Heart left ventricle (tissue), 13 donors: ENCODE data around the gene UBL3.

Experiments used
- CTCF ChIP-seq, 12 donors: fragments of 200-600 bp; sonication (generic) in 4 of 12; IDR thresholded peaks; one replicate each; pipeline versions ENCODE4 v1.5.0 to v1.8.0; 2018 to 2022; ENCODE audit warnings: antibody characterized with exemption in 12 of 12, mild to moderate bottlenecking in 5 of 12
- POLR2A ChIP-seq, 2 donors: fragments of 450-650 bp; IDR thresholded peaks; one replicate each; pipeline ENCODE4 v1.6.1; 2017; ENCODE audit warnings: antibody characterized with exemption in 2 of 2, mild to moderate bottlenecking in 2 of 2, moderate library complexity in 2 of 2
- donor health status: ischemic (EF 13 %, LVEDD 7.1; RV severe dilation, severe dysfunction).
- donor health status: DM: no; HTN: yes; CAD: no.
- donor health status: DM: no; HTN: no; CAD: no.
- donor health status: ischemic (EF 25% LVEDD 6.9; RV normal size, moderate dysfunction).
- donor health status: ischemic (EF 25% LVEDD 5.7; RV mildly dilated, moderate dysfunction).
- donor health status: ischemic (EF 35%, LVEDD 5.7; RV mildly dilated, moderate dysfunction).
- donor health status: nonischemic (EF 11% LVEDD 7.7; RV severe dilation, severe dysfunction).
- donor health status: DM: yes; HTN: yes; CAD: no.
- donor health status: PGD.
- donor health status: ischemic (EF 29% LVEDD 5.4; RV normal size, mild dysfunction).
- donor health status: nonischemic (EF 23%, LVEDD 6.1; RV moderate dilation, normal function).

DNA sequence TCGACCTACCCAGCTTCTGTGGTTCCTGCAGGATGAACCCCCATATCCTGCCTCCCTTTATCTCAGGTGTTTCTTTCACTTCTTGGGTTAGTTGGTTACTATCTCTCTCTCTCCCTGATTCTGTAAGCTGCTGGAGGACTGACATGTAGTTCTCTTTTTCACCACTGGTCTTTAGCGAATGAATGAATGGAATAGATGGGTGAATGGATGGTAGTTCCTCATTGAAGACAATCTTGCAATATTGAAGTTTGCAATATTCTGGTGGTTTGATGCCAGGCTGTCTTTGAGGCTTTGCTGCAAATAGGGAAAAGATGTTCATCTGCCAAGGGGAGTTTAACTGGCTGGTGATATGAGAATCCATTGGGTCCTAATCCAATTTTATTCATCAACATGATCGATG lies 120.2 kb downstream of the UBL3 start:
- TF ChIP-seq CTCF (IDR thresholded peaks at IDR 0.05) (peak in 1 of 12 donors; percentile 17), POLR2A (IDR thresholded peaks at IDR 0.05) (no peak)
